ENCODE measurements around the gene LIPN.

Gene LIPN

DNA sequence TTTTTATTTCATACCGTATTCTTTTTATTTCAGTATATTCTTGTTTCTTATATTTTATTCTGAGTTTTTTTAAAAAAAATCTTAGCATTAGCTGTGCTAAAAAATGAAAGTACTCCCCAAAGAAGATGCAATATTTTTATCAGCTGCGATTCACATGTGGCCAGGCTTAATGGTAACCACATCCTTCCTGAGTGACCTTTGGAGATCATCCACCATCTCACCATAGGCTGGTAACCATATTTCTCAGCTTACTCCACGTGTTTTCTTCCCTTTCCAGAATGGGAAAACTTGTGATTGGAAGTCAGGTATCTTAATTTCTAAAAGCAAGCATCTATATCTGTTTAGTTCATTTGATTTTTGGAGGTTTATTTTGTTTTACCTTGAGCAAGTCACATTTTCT, 23.9 kb downstream of the LIPN start:
- DNase-seq (ENCODE audit: low read depth), result peak; percentile 53

DNA sequence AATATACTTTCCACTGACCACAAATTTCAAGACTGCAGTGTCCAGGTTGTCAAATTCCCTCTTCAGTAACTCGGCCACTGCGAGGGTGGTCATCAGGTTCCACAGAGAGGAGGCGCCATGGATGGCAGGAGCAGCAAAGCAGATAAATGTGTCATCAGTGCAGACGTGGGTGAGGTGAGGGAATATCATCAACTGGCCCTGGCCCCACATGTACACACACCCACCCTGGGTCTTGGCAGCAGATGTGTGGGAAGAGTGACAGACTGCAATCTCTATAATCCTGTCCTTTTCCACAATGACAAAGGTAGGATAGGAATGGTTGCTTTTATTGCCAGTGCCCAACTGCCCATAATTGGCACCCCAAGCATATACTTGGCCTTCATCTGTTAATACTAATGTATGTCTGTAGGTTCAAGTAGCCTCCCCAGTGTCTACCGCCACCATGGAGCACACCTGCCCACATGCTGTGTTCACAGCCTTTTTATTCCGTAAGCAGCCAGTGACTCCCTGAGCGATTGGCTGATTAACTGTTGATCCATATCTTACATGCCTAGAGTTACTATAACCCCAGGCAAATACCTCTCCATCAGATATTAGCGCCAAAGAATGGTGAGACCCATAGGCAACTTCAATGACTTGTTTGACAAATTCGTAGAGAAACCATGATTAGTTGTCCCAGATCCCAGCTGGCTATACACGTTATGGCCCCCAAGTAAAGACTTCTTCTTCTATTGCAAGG, 26.4 kb downstream of the LIPN start:
- no peak for DNase-seq (ENCODE audit: low read depth)

DNA sequence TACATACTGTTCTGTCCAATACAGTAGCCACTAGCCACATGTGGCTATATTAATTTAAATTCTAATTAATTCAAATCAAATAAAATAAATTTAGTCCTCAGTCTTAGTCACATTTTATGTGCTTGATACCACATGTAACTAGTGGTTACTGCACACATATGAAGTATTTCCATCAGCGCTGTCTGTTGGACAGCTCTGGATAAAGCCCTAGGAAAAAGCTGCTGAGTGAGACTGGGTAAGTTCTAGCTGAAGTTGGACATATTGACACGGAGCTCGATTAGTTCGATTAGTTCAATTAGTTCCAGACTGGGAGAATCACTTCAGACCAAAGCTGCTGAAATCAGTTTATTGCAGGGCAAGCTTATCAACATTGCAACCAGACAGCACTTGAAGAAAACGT, 27.6 kb downstream of the LIPN start:
- no peak for DNase-seq (ENCODE audit: low read depth)

DNA sequence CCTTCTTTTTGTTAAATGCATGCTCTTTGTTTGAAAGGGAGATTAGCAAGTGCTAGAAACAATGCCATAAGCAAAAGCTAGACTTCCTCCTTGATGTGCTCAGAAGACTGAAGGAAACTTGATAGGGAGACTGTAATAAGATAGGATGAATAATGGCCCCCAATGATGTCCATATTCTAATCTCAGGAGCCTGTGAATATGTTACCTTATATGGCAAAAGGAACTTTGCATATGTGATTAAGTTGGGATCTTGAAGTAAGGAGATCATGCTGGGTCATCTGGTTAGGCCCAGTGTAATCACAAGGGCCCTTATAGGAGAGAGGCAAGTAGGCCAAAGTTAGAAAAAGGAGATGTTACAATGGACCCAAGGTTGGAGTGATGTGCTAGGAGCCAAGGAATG, 29.1 kb downstream of the LIPN start:
- DNase-seq (ENCODE audit: low read depth), result no peak

DNA sequence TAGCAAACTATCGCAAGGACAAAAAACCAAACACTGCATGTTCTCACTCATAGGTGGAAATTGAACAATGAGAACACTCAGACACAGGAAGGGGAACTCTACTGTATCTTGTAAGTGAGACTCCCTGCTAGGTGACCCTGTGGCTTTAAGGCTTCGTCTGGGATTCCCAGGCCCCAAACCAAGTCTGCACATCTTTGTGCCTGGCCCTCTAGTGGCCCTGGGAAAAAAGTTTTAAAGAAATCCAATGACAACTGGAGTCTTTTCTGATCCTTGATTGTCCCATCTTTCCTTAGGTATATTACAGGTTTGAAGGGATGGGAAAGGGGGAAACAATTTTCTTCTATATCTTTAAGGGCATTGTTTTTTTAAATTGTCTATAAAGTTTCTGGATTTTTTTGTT, 32.1 kb downstream of the LIPN start:
- no peak for DNase-seq (ENCODE audit: low read depth)

DNA sequence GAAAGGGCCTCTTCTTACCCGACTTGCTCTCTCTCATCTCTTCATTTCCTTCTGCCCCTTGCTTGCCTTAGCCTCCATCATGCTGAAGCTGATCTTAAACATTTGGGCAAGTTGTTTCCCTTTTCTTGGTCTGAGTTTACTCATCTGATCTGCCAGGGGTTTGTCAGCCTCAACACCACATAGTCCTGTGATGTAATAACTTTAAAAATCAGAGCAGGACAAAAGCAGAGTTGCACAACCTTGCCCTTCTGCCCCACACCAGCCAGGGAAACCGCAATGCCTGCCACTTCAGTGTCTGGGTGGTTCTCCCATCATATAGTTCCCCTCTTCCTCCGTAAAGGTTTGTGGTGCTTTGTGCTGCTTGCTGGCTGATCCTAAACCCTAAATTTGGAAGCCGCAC, 32.8 kb downstream of the LIPN start:
- DNase-seq (ENCODE audit: low read depth), result no peak

DNA sequence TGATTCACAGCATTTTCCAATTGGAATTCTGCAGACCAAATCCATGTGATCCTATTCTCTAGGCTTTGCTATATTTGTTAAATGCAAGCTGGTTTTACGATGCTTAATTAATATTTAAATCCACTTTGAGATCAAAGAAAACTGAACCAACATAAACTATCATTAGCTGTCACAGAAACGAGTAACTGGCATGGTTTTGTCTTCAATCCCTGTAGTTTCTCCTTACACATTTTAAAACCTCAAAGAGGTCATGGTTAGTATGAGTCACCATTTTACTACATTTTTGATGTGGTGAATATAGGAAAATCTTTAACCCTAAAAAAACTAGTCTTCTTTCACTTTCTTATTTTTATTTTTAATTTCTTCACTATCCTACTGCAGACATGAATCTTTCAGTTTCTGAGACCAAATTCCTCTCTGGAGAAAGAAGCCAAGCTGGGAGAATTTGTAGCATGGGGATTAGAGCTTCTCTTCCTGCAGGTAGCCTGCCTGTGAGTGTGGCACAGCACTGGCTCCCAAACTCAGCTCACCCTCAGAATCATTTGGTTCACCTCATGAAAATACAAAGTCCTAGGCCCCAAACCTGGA, 34.0 kb downstream of the LIPN start:
- DNase-seq (ENCODE audit: low read depth), result no peak

DNA sequence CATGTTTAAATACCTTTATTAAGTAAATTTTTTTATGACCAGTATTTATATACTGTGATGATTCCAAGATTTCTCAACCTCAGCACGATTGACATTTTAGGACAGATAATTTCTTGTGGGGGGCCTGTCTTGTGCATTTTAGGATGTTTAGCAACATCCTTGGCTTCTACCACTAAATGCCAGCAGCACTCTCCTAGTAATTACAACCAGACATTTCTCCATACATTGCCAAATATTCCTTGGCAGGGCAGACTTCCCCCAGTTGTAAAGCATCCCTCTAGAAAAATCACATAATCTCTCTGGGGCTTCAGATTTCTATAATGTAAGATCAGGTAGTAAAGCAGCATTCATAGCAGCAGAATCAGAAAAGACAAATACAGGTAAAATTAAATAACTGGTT, 34.9 kb downstream of the LIPN start:
- DNase-seq (ENCODE audit: low read depth), result no peak

DNA sequence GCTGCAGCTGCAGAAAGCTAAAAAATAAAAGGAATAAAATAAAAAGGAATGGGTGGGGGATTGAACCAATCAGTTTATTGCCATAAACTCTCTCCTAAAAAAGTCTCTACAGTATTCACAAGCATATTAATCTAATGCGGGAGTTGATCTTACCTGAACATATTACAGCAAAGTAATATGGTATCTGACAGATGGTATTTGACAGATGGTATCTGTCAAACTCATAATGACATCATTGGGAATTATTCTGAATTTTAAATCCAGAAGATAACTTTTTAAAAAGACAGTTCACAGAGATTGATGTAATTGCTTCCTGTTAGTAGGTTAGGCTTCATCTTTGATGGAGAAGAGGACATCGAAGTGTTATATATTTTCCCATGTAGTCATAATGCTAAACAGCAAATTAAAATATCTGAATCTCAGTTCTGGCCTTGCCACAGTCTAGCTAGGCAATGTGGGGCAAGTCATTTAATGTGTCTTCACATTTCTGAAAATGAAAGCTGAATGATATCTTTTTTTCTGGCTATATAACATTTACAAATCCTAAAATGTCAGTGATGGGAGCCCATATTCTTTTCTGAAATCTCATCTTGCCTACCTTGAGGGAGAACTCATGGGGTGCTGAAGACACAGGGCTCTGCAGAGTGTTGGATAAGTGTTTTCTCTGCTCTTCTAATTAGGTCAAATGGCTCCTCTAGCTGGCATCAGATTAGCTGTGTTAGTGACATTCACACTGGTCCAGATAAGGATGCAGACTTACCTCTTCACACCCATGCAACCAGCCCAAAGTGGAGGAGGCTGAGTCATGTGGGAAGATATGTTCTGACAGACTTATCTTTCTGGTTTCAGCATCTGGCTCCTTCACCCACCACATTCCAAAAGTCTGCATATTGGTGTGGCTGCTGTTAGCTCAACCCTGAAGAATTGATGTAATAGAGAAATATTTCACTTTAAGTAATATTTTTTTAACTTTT, 40.6 kb downstream of the LIPN start:
- DNase-seq (ENCODE audit: low read depth), result no peak

DNA sequence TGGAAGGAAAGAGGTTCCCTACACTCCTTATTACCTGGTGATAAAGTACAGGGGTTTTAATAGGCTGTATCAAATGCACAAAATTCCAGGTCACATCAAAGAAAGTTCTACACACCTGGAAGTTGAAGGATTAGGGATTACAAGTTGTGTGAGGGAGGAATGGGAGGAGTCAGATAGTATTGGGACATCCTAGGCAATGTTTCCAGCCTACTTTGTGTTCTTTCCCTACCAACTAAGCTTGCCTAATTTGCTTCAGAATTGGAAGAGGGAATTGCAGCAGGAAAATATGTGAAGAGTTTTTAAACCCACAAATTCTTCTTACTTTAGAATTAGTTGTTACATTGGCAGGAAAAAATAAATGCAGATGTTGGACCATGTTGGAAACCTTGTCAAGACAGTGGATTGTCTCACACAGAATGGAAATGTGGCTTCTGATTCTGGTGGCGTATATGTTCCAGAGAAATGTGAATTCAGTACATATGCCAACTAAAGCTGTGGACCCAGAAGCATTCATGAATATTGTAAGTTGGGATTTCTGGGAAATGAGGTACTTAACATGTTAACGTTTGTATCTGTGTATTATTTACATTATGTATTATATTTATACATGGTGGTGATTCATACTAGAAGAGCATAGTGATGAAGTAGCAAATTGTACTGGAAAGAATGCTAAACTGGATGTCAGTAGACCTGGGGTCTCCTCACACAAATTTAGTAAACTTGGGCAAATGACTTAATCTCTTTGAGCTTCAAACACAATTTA, 42.9 kb downstream of the LIPN start, which contains the start of gene LIPM:
Gene LIPM (plus strand): TSS at position 208 of the 763 bp plus-strand sequence. CDS start 167 bp downstream, at position 375.
- no peak for DNase-seq (ENCODE audit: low read depth)

DNA sequence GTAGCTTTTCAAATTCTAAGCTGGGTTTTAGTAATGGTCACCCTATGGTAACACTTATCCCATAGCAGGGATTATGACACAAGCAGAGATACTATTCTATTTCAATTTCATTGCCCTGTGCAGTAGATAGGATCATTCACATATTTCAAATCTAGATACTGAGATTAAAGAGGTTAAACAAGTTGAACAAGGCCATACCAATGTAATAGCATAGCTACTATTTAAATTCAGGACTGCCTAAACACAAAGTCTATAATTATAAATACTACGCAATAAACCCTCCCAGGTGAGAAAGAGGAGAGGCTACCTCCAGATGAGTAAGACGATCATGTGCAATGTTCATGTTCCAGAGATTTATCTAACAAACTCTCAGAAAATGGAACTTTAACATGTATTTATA, 43.8 kb downstream of the LIPN start:
- DNase-seq (ENCODE audit: low read depth), result no peak

DNA sequence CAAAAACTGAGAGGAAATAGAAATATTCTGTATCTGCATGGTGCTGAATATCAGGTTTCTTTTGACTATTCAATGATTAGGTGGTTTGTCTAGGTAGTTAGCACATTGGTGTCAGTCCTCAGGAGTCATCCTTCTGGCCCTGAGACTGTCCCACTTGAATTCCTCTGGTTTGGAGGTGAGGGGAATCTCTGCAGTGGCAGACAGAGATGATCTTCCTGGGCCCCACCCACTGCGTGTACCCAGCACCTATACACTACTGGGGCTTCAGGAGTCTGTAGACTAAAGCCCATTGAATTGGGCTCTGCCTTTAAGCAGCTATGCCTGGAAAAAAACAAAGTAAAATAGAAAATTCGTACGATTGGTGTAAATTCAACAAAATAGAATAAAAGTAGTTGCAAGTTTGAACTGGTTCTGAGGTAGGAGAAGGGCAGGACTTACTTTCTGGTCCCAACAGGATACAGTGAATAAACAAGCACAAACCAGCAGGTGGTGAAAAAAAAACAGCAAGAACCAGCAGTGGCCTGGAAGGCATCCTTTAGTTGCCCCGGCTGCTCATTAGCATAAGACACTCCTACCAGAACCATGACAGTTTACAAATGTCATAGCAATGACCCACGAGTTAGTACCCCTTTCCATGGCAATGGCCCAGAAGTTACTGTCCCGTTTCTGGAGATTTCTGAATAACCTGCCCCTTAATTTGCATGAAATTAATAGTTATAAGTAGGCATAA, 44.4 kb downstream of the LIPN start:
- no peak for DNase-seq (ENCODE audit: low read depth)

DNA sequence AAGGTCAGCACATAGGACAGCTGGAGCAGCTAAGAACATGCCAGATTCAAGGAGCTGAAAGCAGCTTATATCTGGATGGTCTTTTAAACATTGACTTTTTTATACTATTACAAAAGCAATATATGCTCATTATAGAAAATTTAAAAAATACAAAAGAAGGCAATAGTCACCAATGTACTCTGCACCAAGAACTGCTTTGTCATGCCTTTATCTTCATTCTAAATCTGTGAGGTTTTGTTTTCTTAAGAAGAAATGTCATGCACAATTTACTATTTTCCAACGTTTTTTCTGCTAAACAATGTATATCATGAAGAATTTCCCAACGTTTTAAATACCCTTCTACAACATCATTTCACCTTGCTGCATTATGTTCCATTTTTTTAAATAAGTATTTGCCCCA, 45.5 kb downstream of the LIPN start:
- DNase-seq (ENCODE audit: low read depth), result no peak

DNA sequence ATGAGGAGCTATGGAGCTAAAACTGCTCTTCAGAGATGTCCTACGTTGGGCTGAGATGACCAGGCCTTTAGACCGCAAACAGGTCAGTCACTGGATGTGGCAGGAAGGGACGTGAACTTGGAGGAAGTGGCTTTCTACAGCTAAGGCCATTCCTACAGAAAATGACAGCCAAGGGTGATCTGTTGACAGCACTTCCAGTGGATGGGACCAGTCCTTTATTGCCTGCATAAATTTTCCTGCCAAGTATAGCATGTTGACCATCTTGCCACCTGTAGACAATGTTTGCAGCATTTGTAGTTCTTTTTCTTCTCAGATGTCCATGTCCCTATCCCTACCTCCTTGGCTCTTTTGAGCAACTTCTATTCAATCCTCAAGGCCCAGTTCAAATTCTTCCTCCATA, 46.1 kb downstream of the LIPN start:
- no peak for DNase-seq (ENCODE audit: low read depth)

DNA sequence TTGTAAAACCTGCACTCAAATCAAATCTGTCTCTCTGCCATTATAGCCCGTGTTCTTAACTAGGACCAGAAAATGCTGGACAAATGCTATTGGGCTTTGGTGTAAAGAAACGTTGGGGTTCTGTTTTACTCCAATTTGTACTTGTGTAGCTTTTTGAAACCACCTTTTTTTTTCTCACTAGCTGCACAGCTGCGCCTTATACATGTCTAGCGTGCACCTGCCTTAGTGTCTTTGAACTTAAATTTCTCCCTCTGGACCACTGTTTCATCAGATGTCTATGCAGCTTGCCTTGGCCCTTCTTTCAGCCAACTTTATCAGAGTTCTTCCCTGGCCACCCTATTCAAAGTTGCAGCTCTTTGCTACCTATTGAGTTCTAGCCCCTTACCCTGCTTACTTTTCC, 49.8 kb downstream of the LIPN start:
- no peak for DNase-seq (ENCODE audit: low read depth)

DNA sequence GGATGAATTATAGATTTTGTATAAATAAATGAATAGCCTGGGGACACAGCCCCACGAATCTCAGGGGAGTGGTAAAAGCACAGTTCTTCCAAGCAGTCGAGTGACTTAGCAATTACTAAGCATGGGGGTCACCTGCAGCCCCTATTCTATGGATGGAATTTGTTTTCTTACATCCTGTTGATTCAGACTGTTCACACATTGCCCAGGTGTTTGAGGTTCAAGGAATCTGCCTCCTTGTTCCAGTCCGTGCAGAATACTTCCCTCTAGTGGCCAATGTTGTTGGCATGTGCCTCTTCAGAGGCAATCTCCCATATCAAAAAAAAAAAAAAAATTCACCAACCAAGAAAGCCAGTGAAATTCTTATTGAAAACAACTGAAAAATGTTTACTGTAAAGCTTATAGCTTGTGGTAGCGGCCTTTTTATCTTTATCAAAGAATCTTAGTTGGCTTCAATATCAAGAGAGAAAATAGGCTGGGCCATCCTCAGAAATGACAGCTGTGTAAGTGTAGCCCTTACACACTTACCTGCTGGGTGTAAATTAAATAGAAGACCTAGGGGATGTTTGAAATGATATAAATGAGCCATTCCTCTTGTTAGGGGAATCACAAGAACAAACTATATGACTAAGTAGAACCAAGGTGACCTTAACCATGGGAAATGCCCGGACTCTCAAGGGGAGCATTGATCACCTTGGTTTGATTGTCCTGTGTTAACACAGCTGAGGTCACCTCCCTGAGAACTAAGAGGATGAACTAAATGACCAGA, 50.6 kb downstream of the LIPN start:
- no peak for DNase-seq (ENCODE audit: low read depth)

DNA sequence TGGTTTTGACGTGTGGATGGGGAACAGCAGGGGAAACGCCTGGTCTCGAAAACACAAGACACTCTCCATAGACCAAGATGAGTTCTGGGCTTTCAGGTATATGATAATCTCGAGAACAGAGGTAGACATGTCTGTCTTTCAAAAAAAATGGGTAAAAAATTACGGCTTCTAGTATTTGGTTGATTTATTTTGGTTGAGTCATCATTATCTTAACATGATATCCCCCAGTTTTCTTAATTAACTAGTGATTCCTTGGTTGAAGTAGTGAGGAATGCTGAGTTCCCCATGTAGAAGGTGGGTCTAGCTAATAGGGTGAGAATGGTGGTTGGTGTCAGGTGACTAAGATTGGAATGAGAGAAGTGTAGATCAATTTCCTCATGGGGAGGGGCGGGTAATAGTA, 53.4 kb downstream of the LIPN start:
- no peak for DNase-seq (ENCODE audit: low read depth)

DNA sequence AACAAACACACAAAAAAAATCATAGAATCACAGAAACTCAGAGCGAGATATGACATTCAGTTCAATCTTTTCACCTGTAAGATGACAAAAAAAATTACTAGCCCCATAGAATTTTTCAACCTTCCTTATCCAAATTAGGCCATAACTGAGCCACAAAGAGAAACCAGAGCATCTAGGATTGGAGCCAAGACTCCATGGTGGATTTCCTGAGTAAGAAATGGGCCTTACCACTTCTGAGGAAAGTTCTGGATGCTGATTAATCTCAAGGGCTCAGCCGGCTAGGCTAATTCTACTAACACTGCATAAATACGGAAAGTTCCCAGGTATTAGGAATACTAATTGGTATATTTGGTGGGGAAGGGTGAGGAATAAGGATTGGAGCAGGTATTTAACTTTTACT, 59.5 kb downstream of the LIPN start:
- no peak for DNase-seq (ENCODE audit: low read depth)

DNA sequence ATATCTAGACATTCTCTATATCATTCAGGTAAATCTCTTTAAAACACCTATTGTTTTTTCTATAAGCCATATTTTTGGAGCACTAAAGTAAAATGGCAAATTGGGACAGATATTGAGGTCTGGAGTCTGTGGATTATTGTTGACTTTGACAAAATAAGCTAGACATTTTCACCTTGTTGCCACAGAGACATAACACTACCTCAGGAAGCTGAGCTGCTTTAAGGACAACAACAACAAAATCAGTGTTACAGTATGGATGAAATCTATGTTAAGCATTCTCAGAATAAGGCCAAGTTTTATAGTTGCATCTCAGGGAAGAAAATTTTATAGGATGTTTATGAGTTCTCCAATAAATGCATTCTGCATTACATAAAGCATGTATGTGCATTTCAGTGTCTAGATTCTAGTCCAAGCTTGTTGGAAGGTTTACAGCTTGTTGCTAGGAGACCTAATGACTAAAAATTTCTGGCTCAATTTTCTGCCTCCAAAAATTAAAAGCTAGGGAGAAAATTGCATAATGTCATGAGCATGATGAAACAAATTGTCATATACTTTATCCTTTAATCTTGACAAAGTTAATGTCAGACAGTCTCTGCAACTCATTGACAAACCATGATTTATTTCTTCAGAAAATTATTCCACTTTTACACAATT, 61.1 kb downstream of the LIPN start:
- no peak for DNase-seq (ENCODE audit: low read depth)

DNA sequence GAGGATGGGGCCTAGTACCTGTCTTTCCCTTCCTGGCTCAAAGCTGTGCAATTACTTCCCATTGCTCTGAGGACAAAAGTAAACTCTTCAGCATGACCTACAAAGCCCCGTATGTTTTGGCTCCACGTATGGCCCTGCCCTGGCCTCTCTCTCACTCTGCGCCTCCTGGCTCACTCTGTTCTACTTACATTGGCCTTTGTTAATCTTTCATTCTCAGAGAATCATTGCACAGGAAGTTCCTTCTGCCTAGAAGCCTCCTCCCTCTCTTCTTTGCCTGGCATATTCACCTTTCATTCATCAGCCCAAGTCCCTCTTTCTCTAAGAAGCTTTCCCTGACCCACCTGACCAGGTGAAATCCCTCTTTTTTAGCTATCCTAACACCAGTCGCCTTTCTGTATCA, 66.6 kb downstream of the LIPN start:
- DNase-seq (ENCODE audit: low read depth), result no peak

Data from CMK (cell line).